Glutamatergic neuron (in vitro differentiated cells): Measurements from ENCODE around the gene CWF19L1. TPM values are rescaled to one million over a fixed set of nuclear protein-coding genes. Genes with fewer than 3 reads are reported as not detected.
"Not testable (repeated sequence)": the region's sequence is repeated elsewhere in the genome, so short reads cannot be mapped to it uniquely, and the experiment has no call there.

Experiments
- DNase-seq: peaks from one replicate; pipeline ENCODE4 v3.0.0; 2022
- H3K27ac Mint-ChIP-seq: one replicate; pipeline ENCODE4 v1.8.0; 2020; ENCODE audit warnings: mild to moderate bottlenecking, mixed read lengths, inconsistent platforms; ENCODE audit not compliant: unreplicated experiment
- H3K27me3 Mint-ChIP-seq: one replicate; pipeline ENCODE4 v1.8.0; 2020; ENCODE audit warnings: mild to moderate bottlenecking, moderate library complexity, mixed read lengths, inconsistent platforms; ENCODE audit not compliant: unreplicated experiment
- H3K36me3 Mint-ChIP-seq: one replicate; pipeline ENCODE4 v1.8.0; 2020; ENCODE audit warnings: mild to moderate bottlenecking, mixed read lengths, inconsistent platforms; ENCODE audit not compliant: unreplicated experiment
- H3K4me1 Mint-ChIP-seq: one replicate; pipeline ENCODE4 v1.8.0; 2020; ENCODE audit warnings: mild to moderate bottlenecking, low read depth, mixed read lengths, inconsistent platforms; ENCODE audit not compliant: unreplicated experiment
- H3K4me3 Mint-ChIP-seq: one replicate; pipeline ENCODE4 v1.8.0; 2020; ENCODE audit warnings: mild to moderate bottlenecking, mixed read lengths, inconsistent platforms; ENCODE audit not compliant: unreplicated experiment
- H3K9me3 Mint-ChIP-seq: one replicate; pipeline ENCODE4 v1.8.0; 2020; ENCODE audit warnings: mild to moderate bottlenecking, moderate library complexity, mixed read lengths, inconsistent platforms; ENCODE audit not compliant: unreplicated experiment
- CTCF ChIP-seq: fragments of 200-600 bp; sonication (generic); IDR thresholded peaks from one replicate; pipeline ENCODE4 v1.5.0; 2021; ENCODE audit not compliant: partially characterized antibody, unreplicated experiment
- total RNA-seq: library from RNA; stranded (reverse); fragmentation: NEBNext Ultra II Directional; extraction: Animal tissue kit (Norgen Biotek cat#: 25700); gene quantifications from one replicate; pipeline ENCODE4 v1.2.1, GENCODE V29; 2021; ENCODE audit not compliant: unreplicated experiment

The CWF19L1 gene
- total RNA-seq, 1 donor from 2014 or later: 24.2 TPM

GRCh38 chr10:100282907-100283306, 15.5 kb upstream of the CWF19L1 start:
- no peak for DNase-seq
- Mint-ChIP-seq H3K9me3 (peaks cover 12% of the 10 kb centered on the region), H3K27me3 (peaks cover 12% of the 10 kb centered on the region), H3K36me3 (peaks cover 7% of the 10 kb centered on the region), H3K4me1 (peaks cover 8% of the 10 kb centered on the region), H3K27ac (no peak overlapping the region), H3K4me3 (no peak overlapping the region)
- no peak for TF ChIP-seq CTCF

- H3K36me3 Mint-ChIP-seq: peaks cover 14% of the 10 kb centered on the region
- H3K27ac Mint-ChIP-seq, H3K4me3 Mint-ChIP-seq, H3K4me1 Mint-ChIP-seq, H3K9me3 Mint-ChIP-seq, H3K27me3 Mint-ChIP-seq, DNase-seq: not testable (repeated sequence)
Observed at GRCh38 chr10:100276971-100277370, 9.5 kb upstream of the CWF19L1 start.

GRCh38 chr10:100265821-100266485, 1.5 kb downstream of the CWF19L1 start:
- Mint-ChIP-seq H3K27me3 (peaks cover 4% of the 10 kb centered on the region), H3K36me3 (no peaks in the 10 kb centered on the region)

GRCh38 chr10:100254191-100254590, 13.2 kb downstream of the CWF19L1 start:
- no peak for DNase-seq
- H3K36me3 Mint-ChIP-seq: no peaks in the 10 kb centered on the region
- no peak overlapping the region for H3K27ac Mint-ChIP-seq
- H3K9me3 Mint-ChIP-seq: no peaks in the 10 kb centered on the region
- H3K4me1 Mint-ChIP-seq: no peaks in the 10 kb centered on the region
- H3K4me3 Mint-ChIP-seq: no peak overlapping the region
- no peak for TF ChIP-seq CTCF
- H3K27me3 Mint-ChIP-seq: no peaks in the 10 kb centered on the region

More at GRCh38 chr10:100265821-100266485, 1.5 kb downstream of the CWF19L1 start:
- no peak for TF ChIP-seq CTCF
- Mint-ChIP-seq H3K4me1 (peaks cover 2% of the 10 kb centered on the region), H3K9me3 (peaks cover 6% of the 10 kb centered on the region), H3K27ac (no peak overlapping the region), H3K4me3 (peak overlapping the region; percentile 63)
- no peak for DNase-seq

- no peak for TF ChIP-seq CTCF
- Mint-ChIP-seq H3K36me3 (no peaks in the 10 kb centered on the region), H3K27me3 (no peaks in the 10 kb centered on the region), H3K27ac (no peak overlapping the region), H3K9me3 (no peaks in the 10 kb centered on the region), H3K4me3 (no peak overlapping the region), H3K4me1 (no peaks in the 10 kb centered on the region)
- DNase-seq: no peak
Observed at GRCh38 chr10:100253041-100253440, 14.4 kb downstream of the CWF19L1 start.
